A549 (cell line): Measurements from ENCODE around the gene ESAM.

Experiments used
- CBX8 ChIP-seq: fragments of 200-600 bp; sonication (generic); IDR thresholded peaks from 2 replicates; pipeline ENCODE4 v1.6.1; 2016
- CEBPB ChIP-seq, 2 experiments: fragments of >200 bp in 1 of 2; sonication (Bioruptor Twin) in 1 of 2; formaldehyde crosslinking in 1 of 2; IDR thresholded peaks; 2 replicates each; pipeline ENCODE4 v1.6.1; 2012 to 2016
- CHD2 ChIP-seq: fragments of 150-350 bp; IDR thresholded peaks from 2 replicates; pipeline ENCODE4 v1.6.1; 2014; ENCODE audit warnings: low read length; ENCODE audit not compliant: partially characterized antibody
- CTCF ChIP-seq: fragments of >200 bp; sonication (Bioruptor Twin); formaldehyde crosslinking; IDR thresholded peaks from 3 replicates; pipeline ENCODE4 v1.5.1; 2016
- EP300 ChIP-seq, 2 experiments: fragments of >200 bp; sonication (Bioruptor Twin); formaldehyde crosslinking; IDR thresholded peaks; 2 replicates in 1 of 2; 3 replicates in 1 of 2; pipeline ENCODE4 v1.6.1; 2016 to 2017
- HMGXB4 ChIP-seq: fragments of 250-450 bp; sonication (Bioruptor Pico); IDR thresholded peaks from 2 replicates; pipeline ENCODE4 v1.5.0; 2021; ENCODE audit warnings: mild to moderate bottlenecking, moderate library complexity, borderline replicate concordance
- HOXB5 ChIP-seq: fragments of 250-450 bp; sonication (Bioruptor Pico); IDR thresholded peaks from 2 replicates; pipeline ENCODE4 v1.5.0; 2020; ENCODE audit warnings: mild to moderate bottlenecking, moderate library complexity
- JUNB ChIP-seq: fragments of >200 bp; sonication (Bioruptor Twin); formaldehyde crosslinking; IDR thresholded peaks from 2 replicates; pipeline ENCODE4 v1.6.1; 2016
- MAX ChIP-seq: IDR thresholded peaks from 2 replicates; pipeline ENCODE4 v1.6.1; 2012
- MYC ChIP-seq: IDR thresholded peaks from 2 replicates; pipeline ENCODE4 v1.6.1; 2012; ENCODE audit warnings: mild to moderate bottlenecking, inconsistent platforms, low read length, improper control_type of control experiment, borderline replicate concordance
- POLR2A ChIP-seq: IDR thresholded peaks from 2 replicates; pipeline ENCODE4 v1.6.1; 2012; ENCODE audit warnings: mild to moderate bottlenecking, low read length
- RAD21 ChIP-seq, 2 experiments: fragments of >200 bp in 1 of 2; sonication (Bioruptor Twin) in 1 of 2; formaldehyde crosslinking in 1 of 2; IDR thresholded peaks in 1 of 2; conservative IDR thresholded peaks in 1 of 2; 2 replicates in 1 of 2; 3 replicates in 1 of 2; pipeline ENCODE4 v1.6.1; 2012 to 2018; ENCODE audit warnings: inconsistent platforms in 1 of 2
- RCOR1 ChIP-seq: fragments of 150-350 bp; IDR thresholded peaks from 2 replicates; pipeline ENCODE4 v1.6.1; 2014; ENCODE audit warnings: antibody characterized with exemption, low read length, low read depth

- TF ChIP-seq CTCF (no peak), RCOR1 (no peak), MYC (no peak), RAD21 (conservative IDR thresholded peaks at IDR 0.05 in 1 of 2, IDR thresholded peaks at IDR 0.05 in 1 of 2) (no peak), HMGXB4 (no peak), POLR2A (no peak), JUNB (no peak), CHD2 (no peak), MAX (no peak), EP300 (IDR thresholded peaks at IDR 0.05) (no peak), HOXB5 (CRISPR knock-in tag) (no peak), CBX8 (no peak), CEBPB (IDR thresholded peaks at IDR 0.05) (no peak)
Measured at GRCh38 chr11:124804884-124805283, 42.8 kb upstream of the ESAM start.
